Measurements from ENCODE around the gene TSTD1.

DNA sequence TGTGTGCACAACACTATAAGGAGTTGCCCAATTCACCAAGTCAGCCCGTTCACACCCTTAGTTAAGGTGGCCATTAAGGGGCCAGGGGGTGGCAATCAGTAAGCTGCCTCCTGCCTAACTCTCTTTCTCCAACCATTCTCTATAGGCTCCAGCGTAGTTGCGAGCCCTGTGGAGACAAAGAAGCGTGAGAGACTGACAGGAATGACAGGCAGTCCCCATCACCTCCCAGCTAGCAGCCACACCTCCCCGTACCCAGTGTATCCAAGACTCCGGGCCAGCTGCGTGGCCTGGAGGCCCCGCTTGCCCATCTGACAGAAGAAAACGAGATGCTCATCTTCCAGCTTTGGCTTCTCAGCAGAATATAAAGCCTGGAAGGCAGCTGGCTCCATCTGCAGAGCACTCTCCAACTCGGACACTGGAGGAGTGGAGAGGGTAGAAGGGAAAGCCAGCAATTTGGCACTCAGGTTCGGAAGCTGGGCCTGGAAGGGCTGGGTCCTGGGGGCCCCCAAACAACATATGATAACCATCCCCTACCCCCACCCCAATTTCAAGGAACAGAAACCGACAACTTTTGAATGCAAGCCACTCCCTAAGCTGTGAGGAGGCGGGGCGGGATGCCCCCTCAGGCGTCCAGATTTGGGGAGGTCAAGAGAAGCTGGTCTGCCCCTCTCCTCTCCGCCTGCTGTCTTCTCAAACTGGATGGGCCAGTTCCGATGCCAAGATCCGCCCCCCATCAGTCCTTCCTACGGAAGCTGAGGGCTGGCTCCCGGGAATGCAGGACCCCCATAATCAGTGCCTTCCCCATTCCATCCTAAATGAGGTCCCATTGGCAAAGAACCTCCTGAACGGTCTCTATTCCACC, 872 bp downstream of the TSTD1 start:
- TF ChIP-seq JUND (IDR thresholded peaks at IDR 0.05) (no peak), EZH2phosphoT487 (IDR thresholded peaks at IDR 0.05; ENCODE audit: borderline replicate concordance) (no peak), EZH2 (IDR thresholded peaks at IDR 0.05) (no peak)
